GM19467 (cell line): ENCODE measurements around the gene BOK.

ENCODE experiments used
- ATAC-seq: cut with Tn5 transposase; IDR thresholded peaks from one replicate; pipeline ENCODE4 v1.9.1; 2021; ENCODE audit warnings: mild to moderate bottlenecking, moderate library complexity; ENCODE audit not compliant: unreplicated experiment

Gene BOK

GRCh38 chr2:241598061-241598460 lies 39.5 kb downstream of the BOK start:
- ATAC-seq: no peak

- ATAC-seq: no peak
These were observed 39.9 kb downstream of the BOK start for GRCh38 chr2:241598487-241598886.

GRCh38 chr2:241599615-241600014 lies 41.1 kb downstream of the BOK start:
- ATAC-seq: no peak

- no peak for ATAC-seq
These were observed 43.3 kb downstream of the BOK start for GRCh38 chr2:241601841-241602240.

- ATAC-seq: no peak
These were observed 44.2 kb downstream of the BOK start for GRCh38 chr2:241602720-241603119.

- ATAC-seq: no peak
These were observed 45.1 kb downstream of the BOK start for GRCh38 chr2:241603686-241604085.

GRCh38 chr2:241606186-241606585 lies 47.6 kb downstream of the BOK start:
- ATAC-seq: no peak

GRCh38 chr2:241607162-241607885 lies 48.8 kb downstream of the BOK start:
- no peak for ATAC-seq

- ATAC-seq: no peak
These were observed 50.3 kb downstream of the BOK start for GRCh38 chr2:241608881-241609280.

GRCh38 chr2:241609859-241610793 lies 51.6 kb downstream of the BOK start:
- ATAC-seq: peak; percentile 85

GRCh38 chr2:241611062-241611461 lies 52.5 kb downstream of the BOK start:
- ATAC-seq: no peak

- ATAC-seq: no peak
These were observed 53.8 kb downstream of the BOK start for GRCh38 chr2:241612156-241613016.

GRCh38 chr2:241613017-241613780 lies 54.7 kb downstream of the BOK start:
- no peak for ATAC-seq

- no peak for ATAC-seq
These were observed 56.5 kb downstream of the BOK start for GRCh38 chr2:241615041-241615440.

GRCh38 chr2:241615522-241616052 lies 57.0 kb downstream of the BOK start:
- no peak for ATAC-seq

GRCh38 chr2:241616168-241617125 lies 57.9 kb downstream of the BOK start:
- no peak for ATAC-seq

- ATAC-seq: peak; percentile 59
These were observed 59.0 kb downstream of the BOK start for GRCh38 chr2:241617431-241618154.

GRCh38 chr2:241618296-241618805 lies 59.8 kb downstream of the BOK start:
- no peak for ATAC-seq
